ENCODE results near the gene MAMLD1. TPM values are rescaled to one million over a fixed set of nuclear protein-coding genes. Genes with fewer than 3 reads are reported as not detected.

Gene MAMLD1
- total RNA-seq, 2 experiments from 2014 or later = 0.48 to 0.91 TPM

GRCh38 chrX:150527108-150527507 lies 164.0 kb downstream of the MAMLD1 start:
- H3K27me3 Mint-ChIP-seq = no peaks in the 10 kb centered on the region
- H3K4me3 Mint-ChIP-seq = no peak overlapping the region
- no peaks in the 10 kb centered on the region for H3K9me3 Mint-ChIP-seq
- no peaks in the 10 kb centered on the region for H3K4me1 Mint-ChIP-seq
- DNase-seq = no peak
- no peak overlapping the region for H3K27ac Mint-ChIP-seq
- H3K36me3 Mint-ChIP-seq = no peaks in the 10 kb centered on the region

GRCh38 chrX:150529587-150529986 lies 166.5 kb downstream of the MAMLD1 start:
- no peaks in the 10 kb centered on the region for H3K4me1 Mint-ChIP-seq
- no peak overlapping the region for H3K27ac Mint-ChIP-seq
- H3K4me3 Mint-ChIP-seq = no peak overlapping the region
- H3K27me3 Mint-ChIP-seq = no peaks in the 10 kb centered on the region
- peaks cover 3% of the 10 kb centered on the region for H3K36me3 Mint-ChIP-seq
- peaks cover 7% of the 10 kb centered on the region for H3K9me3 Mint-ChIP-seq
- DNase-seq = no peak

- no peak overlapping the region for H3K4me3 Mint-ChIP-seq
- H3K9me3 Mint-ChIP-seq = peaks cover 7% of the 10 kb centered on the region
- H3K27ac Mint-ChIP-seq = no peak overlapping the region
- peaks cover 4% of the 10 kb centered on the region for H3K36me3 Mint-ChIP-seq
- no peak for DNase-seq
- H3K4me1 Mint-ChIP-seq = no peaks in the 10 kb centered on the region
- no peaks in the 10 kb centered on the region for H3K27me3 Mint-ChIP-seq
Observed at GRCh38 chrX:150530821-150531220, 167.7 kb downstream of the MAMLD1 start.

- no peak for DNase-seq
- peaks cover 4% of the 10 kb centered on the region for H3K36me3 Mint-ChIP-seq
- H3K27ac Mint-ChIP-seq = no peak overlapping the region
- no peak overlapping the region for H3K4me3 Mint-ChIP-seq
- no peaks in the 10 kb centered on the region for H3K4me1 Mint-ChIP-seq
- H3K9me3 Mint-ChIP-seq = peaks cover 8% of the 10 kb centered on the region
- H3K27me3 Mint-ChIP-seq = no peaks in the 10 kb centered on the region
Observed at GRCh38 chrX:150531467-150531866, 168.3 kb downstream of the MAMLD1 start.

GRCh38 chrX:150533863-150534262 lies 170.7 kb downstream of the MAMLD1 start:
- DNase-seq = no peak
- no peak overlapping the region for H3K4me3 Mint-ChIP-seq
- no peak overlapping the region for H3K27ac Mint-ChIP-seq
- peaks cover 8% of the 10 kb centered on the region for H3K9me3 Mint-ChIP-seq
- no peaks in the 10 kb centered on the region for H3K27me3 Mint-ChIP-seq
- peaks cover 4% of the 10 kb centered on the region for H3K36me3 Mint-ChIP-seq
- H3K4me1 Mint-ChIP-seq = no peaks in the 10 kb centered on the region

GRCh38 chrX:150536455-150537116 lies 173.5 kb downstream of the MAMLD1 start:
- no peaks in the 10 kb centered on the region for H3K27me3 Mint-ChIP-seq
- no peak overlapping the region for H3K4me3 Mint-ChIP-seq
- DNase-seq = no peak
- H3K4me1 Mint-ChIP-seq = no peaks in the 10 kb centered on the region
- peaks cover 8% of the 10 kb centered on the region for H3K9me3 Mint-ChIP-seq
- peaks cover 4% of the 10 kb centered on the region for H3K36me3 Mint-ChIP-seq
- H3K27ac Mint-ChIP-seq = no peak overlapping the region

GRCh38 chrX:150537851-150538250 lies 174.7 kb downstream of the MAMLD1 start:
- Mint-ChIP-seq H3K27ac (no peak overlapping the region), H3K36me3 (peaks cover 4% of the 10 kb centered on the region), H3K9me3 (peaks cover 8% of the 10 kb centered on the region), H3K27me3 (no peaks in the 10 kb centered on the region), H3K4me3 (no peak overlapping the region), H3K4me1 (no peaks in the 10 kb centered on the region)
- no peak for DNase-seq

GRCh38 chrX:150540965-150541364 lies 177.8 kb downstream of the MAMLD1 start:
- no peak overlapping the region for H3K4me3 Mint-ChIP-seq
- peaks cover 1% of the 10 kb centered on the region for H3K9me3 Mint-ChIP-seq
- peaks cover 2% of the 10 kb centered on the region for H3K4me1 Mint-ChIP-seq
- no peak overlapping the region for H3K27ac Mint-ChIP-seq
- no peaks in the 10 kb centered on the region for H3K36me3 Mint-ChIP-seq
- no peak for DNase-seq
- H3K27me3 Mint-ChIP-seq = no peaks in the 10 kb centered on the region

GRCh38 chrX:150542846-150543229 lies 179.7 kb downstream of the MAMLD1 start:
- Mint-ChIP-seq H3K4me3 (no peak overlapping the region), H3K27me3 (no peaks in the 10 kb centered on the region), H3K9me3 (no peaks in the 10 kb centered on the region), H3K36me3 (no peaks in the 10 kb centered on the region), H3K27ac (no peak overlapping the region), H3K4me1 (peaks cover 13% of the 10 kb centered on the region)
- no peak for DNase-seq

- Mint-ChIP-seq H3K4me3 (no peak overlapping the region), H3K36me3 (no peaks in the 10 kb centered on the region), H3K27me3 (no peaks in the 10 kb centered on the region), H3K27ac (no peak overlapping the region), H3K9me3 (no peaks in the 10 kb centered on the region), H3K4me1 (peaks cover 19% of the 10 kb centered on the region)
- DNase-seq = no peak
Observed at GRCh38 chrX:150543230-150544155, 180.4 kb downstream of the MAMLD1 start.

- no peaks in the 10 kb centered on the region for H3K36me3 Mint-ChIP-seq
- H3K9me3 Mint-ChIP-seq = no peaks in the 10 kb centered on the region
- DNase-seq = no peak
- H3K4me1 Mint-ChIP-seq = peaks cover 23% of the 10 kb centered on the region
- no peak overlapping the region for H3K4me3 Mint-ChIP-seq
- no peaks in the 10 kb centered on the region for H3K27me3 Mint-ChIP-seq
- H3K27ac Mint-ChIP-seq = no peak overlapping the region
Observed at GRCh38 chrX:150544222-150544787, 181.2 kb downstream of the MAMLD1 start.

- DNase-seq = no peak
- no peaks in the 10 kb centered on the region for H3K9me3 Mint-ChIP-seq
- peaks cover 23% of the 10 kb centered on the region for H3K4me1 Mint-ChIP-seq
- no peak overlapping the region for H3K4me3 Mint-ChIP-seq
- no peaks in the 10 kb centered on the region for H3K36me3 Mint-ChIP-seq
- H3K27ac Mint-ChIP-seq = no peak overlapping the region
- H3K27me3 Mint-ChIP-seq = no peaks in the 10 kb centered on the region
Observed at GRCh38 chrX:150544835-150545770, 182.0 kb downstream of the MAMLD1 start.

- H3K27ac Mint-ChIP-seq = peak overlapping the region; percentile 62
Observed at GRCh38 chrX:150546711-150547153, 183.6 kb downstream of the MAMLD1 start.

GRCh38 chrX:150547375-150548115 lies 184.4 kb downstream of the MAMLD1 start:
- H3K36me3 Mint-ChIP-seq = no peaks in the 10 kb centered on the region
- H3K9me3 Mint-ChIP-seq = no peaks in the 10 kb centered on the region
- peak; percentile 22 for DNase-seq
- H3K4me1 Mint-ChIP-seq = peaks cover 23% of the 10 kb centered on the region
- peak overlapping the region; percentile 48 for H3K4me3 Mint-ChIP-seq
- H3K27ac Mint-ChIP-seq = no peak overlapping the region
- H3K27me3 Mint-ChIP-seq = no peaks in the 10 kb centered on the region

More at GRCh38 chrX:150546711-150547153, 183.6 kb downstream of the MAMLD1 start:
- DNase-seq = peak; percentile 19
- Mint-ChIP-seq H3K4me1 (peaks cover 23% of the 10 kb centered on the region), H3K36me3 (no peaks in the 10 kb centered on the region), H3K27me3 (no peaks in the 10 kb centered on the region), H3K9me3 (no peaks in the 10 kb centered on the region), H3K4me3 (peak overlapping the region; percentile 25)

Data from activated naive CD8-positive, alpha-beta T cell treated with anti-CD3 and anti-CD28 coated beads for 36 hours (primary cell).